ENCODE measurements around the gene PHF12. TPM values are rescaled to one million over a fixed set of nuclear protein-coding genes. Genes with fewer than 3 reads are reported as not detected.

Gene PHF12
- total and polyA plus RNA-seq, 2 experiments from 2014 or later = 19.7 to 41.0 TPM

GRCh38 chr17:28885951-28886350 lies 65.4 kb downstream of the PHF12 start (continued):
- TF ChIP-seq ZNF462 (CRISPR knock-in tag; IDR thresholded peaks at IDR 0.05) (no peak), POLR2AphosphoS5 (IDR thresholded peaks at IDR 0.05; ENCODE audit: low read depth) (no peak), ETS1 (IDR thresholded peaks at IDR 0.05) (no peak), ZNF114 (CRISPR knock-in tag; IDR thresholded peaks at IDR 0.05) (no peak), CTCF (conservative IDR thresholded peaks at IDR 0.05; ENCODE audit: low read depth in 2 of 2) (no peak), JUNB (IDR thresholded peaks at IDR 0.05; ENCODE audit: unreplicated experiment) (no peak)

- H3K9me2 ChIP-seq (ENCODE audit: insufficient read depth) = no peaks in the 10 kb centered on the region
- peaks cover 7% of the 10 kb centered on the region for H3K4me1 ChIP-seq (ENCODE audit: insufficient read depth)
- ATAC-seq = no peak
- no peaks in the 10 kb centered on the region; the same call in 1 of the 2 replicates for H4K20me1 ChIP-seq (replicated peaks; ENCODE audit: insufficient read depth)
- H3K27me3 ChIP-seq (ENCODE audit: insufficient read depth) = no peaks in the 10 kb centered on the region
- H2AFZ ChIP-seq = no peak overlapping the region
- no peak overlapping the region for H3K4me3 ChIP-seq
- Mint-ChIP-seq H3K36me3 (ENCODE audit: low read depth) (peaks cover 47% of the 10 kb centered on the region), H3K27ac (no peak overlapping the region), H3K4me3 (no peak overlapping the region), H3K27me3 (ENCODE audit: insufficient read depth, low read depth, poor library complexity) (peaks cover 14% of the 10 kb centered on the region), H3K9me3 (no peaks in the 10 kb centered on the region), H3K4me1 (peaks cover 18% of the 10 kb centered on the region)
- no peak for DNase-seq (ENCODE audit: low spot score)
- no peaks in the 10 kb centered on the region for H3F3A ChIP-seq (replicated peaks; ENCODE audit: low read depth)
- H3K79me2 ChIP-seq (replicated peaks; ENCODE audit: insufficient read depth) = no peaks in the 10 kb centered on the region
- H3K4me2 ChIP-seq = no peak overlapping the region
- H3K36me3 ChIP-seq (ENCODE audit: insufficient read depth) = no peaks in the 10 kb centered on the region; the same call in 1 of the 2 replicates
- H3K27ac ChIP-seq (ENCODE audit: low read depth) = no peak overlapping the region
- no peak for TF ChIP-seq CTCF (conservative IDR thresholded peaks at IDR 0.05; ENCODE audit: low read depth in 2 of 2)
- TF ChIP-seq ZNF331 (CRISPR knock-in tag; IDR thresholded peaks at IDR 0.05; ENCODE audit: low read depth) = no peak
- TF ChIP-seq ZNF114 (CRISPR knock-in tag; IDR thresholded peaks at IDR 0.05) = no peak
- no peak for TF ChIP-seq JUNB (IDR thresholded peaks at IDR 0.05; ENCODE audit: unreplicated experiment)
Measured at GRCh38 chr17:28885363-28885762, 66.0 kb downstream of the PHF12 start.

Data from GM23338 (cell line).